Transverse colon (tissue), 4 donors: Measurements from ENCODE around the gene CAMK1G. TPM values are rescaled to one million over a fixed set of nuclear protein-coding genes. Genes with fewer than 3 reads are reported as not detected.

Experiments used
- DNase-seq: peaks from one replicate; pipeline ENCODE4 v3.0.0-alpha.2; 2019
- H3K27ac ChIP-seq, 4 donors: fragments of 200-600 bp; sonication (generic); 2 replicates each; pipeline ENCODE4 v1.5.1; 2016 to 2018; ENCODE audit warnings: inconsistent platforms in 4 of 4
- H3K27me3 ChIP-seq: fragments of 200-600 bp; sonication (generic); 2 replicates; pipeline ENCODE4 v1.5.1; 2017; ENCODE audit warnings: inconsistent platforms
- H3K36me3 ChIP-seq, 4 donors: fragments of 200-600 bp; sonication (generic); 2 replicates each; pipeline ENCODE4 v1.5.1; 2017 to 2019; ENCODE audit warnings: inconsistent platforms in 4 of 4
- H3K4me1 ChIP-seq, 4 donors: fragments of 200-600 bp; sonication (generic); 2 replicates each; pipeline ENCODE4 v1.5.1; 2017 to 2020; ENCODE audit warnings: inconsistent platforms in 4 of 4
- H3K4me3 ChIP-seq, 4 donors: fragments of 200-600 bp; sonication (generic); 1 replicate in 1 of 4; 2 replicates in 3 of 4; pipeline versions ENCODE4 v1.5.1 to v1.6.1; 2017 to 2019; ENCODE audit warnings: inconsistent platforms in 4 of 4
- H3K9me3 ChIP-seq, 2 donors: fragments of 200-600 bp; sonication (generic); 2 replicates each; pipeline ENCODE4 v1.5.1; 2017 to 2019; ENCODE audit warnings: inconsistent platforms in 2 of 2
- CTCF ChIP-seq, 5 experiments: fragments of 200-600 bp in 3 of 5; fragments of 450-650 bp in 2 of 5; sonication (generic) in 3 of 5; IDR thresholded peaks; 1 replicate in 2 of 5; 2 replicates in 3 of 5; pipeline ENCODE4 v1.5.1; 2016 to 2017; ENCODE audit warnings: antibody characterized with exemption in 5 of 5, inconsistent platforms in 3 of 5, mild to moderate bottlenecking in 2 of 5, moderate library complexity in 1 of 5
- EP300 ChIP-seq: sonication (generic); formaldehyde crosslinking; IDR thresholded peaks from one replicate; pipeline ENCODE4 v1.6.1; 2017; ENCODE audit warnings: antibody characterized with exemption, low read depth
- POLR2A ChIP-seq: fragments of 450-650 bp; IDR thresholded peaks from one replicate; pipeline ENCODE4 v1.6.1; 2016; ENCODE audit warnings: antibody characterized with exemption, mild to moderate bottlenecking, moderate library complexity
- POLR2AphosphoS5 ChIP-seq, 3 donors: sonication (generic); formaldehyde crosslinking; IDR thresholded peaks; one replicate each; pipeline ENCODE4 v1.6.1; 2016; ENCODE audit warnings: antibody characterized with exemption in 3 of 3
- WGBS, 2 donors: methylation state at CpG; one replicate each; pipeline ENCODE4 v1.1.5; 2018; ENCODE audit warnings: low coverage in 1 of 2; 5-methylcytosine and 5-hydroxymethylcytosine counted together
- in situ Hi-C, 4 donors: fragments of 200-750 bp; cut with MboI; loops; one replicate each; pipeline versions ENCODE4 v1.15.0 to v1.15.1; 2017; ENCODE audit warnings: low sequenced_read_pairs in 3 of 4, low pct_ligation_motif_present in 1 of 4, low pct_unique_long_range_greater_than_20kb in 1 of 4
- intact Hi-C: fragments of 100-400 bp; cut with DNase I; formaldehyde crosslinking; loops from one replicate; pipeline ENCODE4 v1.15.1; 2023; ENCODE audit warnings: low total_unique reads
- total RNA-seq, 4 donors: library from RNA; depleted of rRNA; stranded (reverse); fragments of >200 nt; gene quantifications; one replicate each; pipeline ENCODE4 v1.1.0, GENCODE V29; 2016

The CAMK1G gene
- total RNA-seq, 4 donors from 2014 or later, result not detected

GRCh38 chr1:209546390-209547085, 37.0 kb upstream of the CAMK1G start:
- Histone ChIP-seq H3K36me3 (no peaks in the 10 kb centered on the region), H3K27me3 (no peaks in the 10 kb centered on the region), H3K4me3 (no peak overlapping the region), H3K4me1 (no peaks in the 10 kb centered on the region), H3K9me3 (no peaks in the 10 kb centered on the region), H3K27ac (no peak overlapping the region)
- intact Hi-C loops, result no loop called here
- TF ChIP-seq EP300 (no peak), POLR2A (no peak), CTCF (IDR thresholded peaks at IDR 0.05) (no peak), POLR2AphosphoS5 (IDR thresholded peaks at IDR 0.05) (no peak)
- WGBS, 2 donors, result 69 to 80% methylated on average over 1 to 5 of the region's 5 CpGs
- in situ Hi-C loops, result no loop called here
- no peak for DNase-seq

DNA sequence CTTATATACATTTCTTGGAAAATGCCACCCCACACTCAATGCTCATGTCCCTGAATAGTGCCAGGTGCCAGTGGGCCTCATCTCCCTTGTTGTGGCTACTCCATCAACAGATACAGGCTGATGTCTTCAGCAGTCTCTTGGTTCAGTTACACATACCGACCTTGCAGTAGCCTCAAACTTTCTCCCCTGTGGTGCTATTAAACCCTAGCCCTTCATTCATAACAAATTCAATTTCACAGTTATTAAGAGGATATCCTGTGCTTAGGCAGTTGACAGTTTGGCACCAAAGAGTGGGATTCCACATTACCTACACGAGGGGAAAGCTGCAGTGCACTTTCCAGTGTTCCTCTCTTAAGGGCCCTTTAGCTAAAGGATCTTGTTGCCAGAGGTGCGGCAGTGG, 35.9 kb upstream of the CAMK1G start:
- WGBS, 2 donors, result 62 to 83% methylated on average over 1 to 3 of the region's 3 CpGs
- no peaks in the 10 kb centered on the region for H3K36me3 ChIP-seq
- no peaks in the 10 kb centered on the region for H3K4me1 ChIP-seq
- intact Hi-C loops, result no loop called here
- no peaks in the 10 kb centered on the region for H3K9me3 ChIP-seq
- TF ChIP-seq POLR2A (no peak), POLR2AphosphoS5 (IDR thresholded peaks at IDR 0.05) (no peak), CTCF (IDR thresholded peaks at IDR 0.05) (no peak), EP300 (no peak)
- H3K27ac ChIP-seq, result no peak overlapping the region
- no peak overlapping the region for H3K4me3 ChIP-seq
- DNase-seq, result no peak
- no peaks in the 10 kb centered on the region for H3K27me3 ChIP-seq
- in situ Hi-C loops, result no loop called here

DNA sequence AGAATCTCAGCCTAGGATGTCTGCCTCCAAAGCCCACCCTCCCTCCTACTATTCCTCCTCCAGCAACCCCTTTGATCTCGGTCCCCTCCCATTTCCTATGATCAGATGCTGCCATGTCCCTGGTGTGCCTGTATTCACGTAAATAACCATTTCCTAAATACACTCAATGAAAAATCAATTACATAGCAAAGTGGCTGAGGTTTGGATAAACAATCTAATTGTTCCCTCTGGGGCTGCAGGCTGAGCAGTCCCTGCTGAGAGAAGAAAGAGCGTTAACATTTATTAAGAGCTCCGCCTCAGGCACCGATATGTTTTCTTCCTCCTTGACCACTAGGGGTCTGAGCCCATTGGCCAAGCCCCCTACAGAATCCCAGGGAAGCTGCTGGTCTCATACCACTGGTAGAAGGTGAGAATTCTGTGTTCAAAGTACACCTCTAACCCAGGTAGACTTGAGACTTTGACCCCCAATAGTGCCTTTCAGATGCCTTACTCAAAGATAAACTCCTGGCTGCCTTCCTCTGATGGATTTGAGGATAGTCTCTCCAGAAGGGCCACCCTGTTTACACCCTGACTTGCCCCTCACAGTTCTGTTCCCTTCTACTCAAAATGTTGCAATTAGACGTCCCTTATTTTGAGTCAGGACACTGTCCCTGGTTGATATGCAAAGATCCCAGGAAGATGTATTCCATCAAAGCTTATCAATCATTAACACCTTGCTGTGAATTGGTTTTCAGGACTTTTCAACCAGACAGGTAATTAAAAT, 33.9 kb upstream of the CAMK1G start:
- DNase-seq, result no peak
- no peaks in the 10 kb centered on the region for H3K4me1 ChIP-seq
- no peak overlapping the region for H3K4me3 ChIP-seq
- no peak overlapping the region for H3K27ac ChIP-seq
- WGBS, 2 donors, result 53 to 59% methylated on average over 4 to 6 of the region's 6 CpGs
- no peaks in the 10 kb centered on the region for H3K36me3 ChIP-seq
- no peaks in the 10 kb centered on the region for H3K27me3 ChIP-seq
- intact Hi-C loops (no loop called here), in situ Hi-C loops (no loop called here)
- no peaks in the 10 kb centered on the region for H3K9me3 ChIP-seq
- TF ChIP-seq POLR2A, result no peak
- no peak for TF ChIP-seq POLR2AphosphoS5 (IDR thresholded peaks at IDR 0.05)
- no peak for TF ChIP-seq EP300
- no peak for TF ChIP-seq CTCF (IDR thresholded peaks at IDR 0.05)

- 50 to 82% methylated on average over 1 to 2 of the region's 2 CpGs for WGBS, 2 donors
- TF ChIP-seq POLR2A, result no peak
- DNase-seq, result no peak
- in situ Hi-C loops (no loop called here), intact Hi-C loops (no loop called here)
- Histone ChIP-seq H3K27ac (no peak overlapping the region), H3K36me3 (no peaks in the 10 kb centered on the region), H3K27me3 (no peaks in the 10 kb centered on the region), H3K4me1 (no peaks in the 10 kb centered on the region), H3K4me3 (no peak overlapping the region), H3K9me3 (no peaks in the 10 kb centered on the region)
Observed at GRCh38 chr1:209550519-209550918, 33.0 kb upstream of the CAMK1G start.
